Head of caudate nucleus (tissue), 42 donors: ENCODE results near the gene ILDR2.

ENCODE experiments used
- DNase-seq, 42 donors: peaks; one replicate each; pipeline versions ENCODE4 v3.0.0 to v3.0.0-alpha.2; 2020 to 2021; ENCODE audit warnings: mixed read lengths in 7 of 42
- intact Hi-C: fragments of 100-400 bp; cut with DNase I; formaldehyde crosslinking; loops from one replicate; pipeline ENCODE4 v1.15.0; 2022

Gene ILDR2

GRCh38 chr1:166933140-166933539 is 42.2 kb downstream of the ILDR2 start:
- no peak for DNase-seq
- intact Hi-C loops = no loop called here

GRCh38 chr1:166929911-166930310 is 45.4 kb downstream of the ILDR2 start:
- no peak for DNase-seq
- intact Hi-C loops = no loop called here

- intact Hi-C loops = no loop called here
Measured at GRCh38 chr1:166927701-166928100, 47.6 kb downstream of the ILDR2 start.

GRCh38 chr1:166925810-166926478 is 49.4 kb downstream of the ILDR2 start:
- DNase-seq = no peak
- intact Hi-C loops = no loop called here

More at GRCh38 chr1:166927701-166928100, 47.6 kb downstream of the ILDR2 start:
- no peak for DNase-seq

- intact Hi-C loops = no loop called here
- DNase-seq = no peak
Measured at GRCh38 chr1:166924823-166925541, 50.4 kb downstream of the ILDR2 start.

- DNase-seq = peak in 3 of 42 donors; percentile 4 to 27 (median 9)
- intact Hi-C loops = no loop called here
Measured at GRCh38 chr1:166920561-166921475, 54.5 kb downstream of the ILDR2 start.

GRCh38 chr1:166918956-166919316 is 56.4 kb downstream of the ILDR2 start:
- intact Hi-C loops = no loop called here
- no peak for DNase-seq

GRCh38 chr1:166918088-166918955 is 57.0 kb downstream of the ILDR2 start:
- DNase-seq = no peak
- intact Hi-C loops = no loop called here

GRCh38 chr1:166915941-166916340 is 59.4 kb downstream of the ILDR2 start:
- no peak for DNase-seq
- intact Hi-C loops = no loop called here

GRCh38 chr1:166915042-166915441 is 60.3 kb downstream of the ILDR2 start:
- intact Hi-C loops = no loop called here
- no peak for DNase-seq

GRCh38 chr1:166914111-166914510 is 61.2 kb downstream of the ILDR2 start:
- intact Hi-C loops = no loop called here

GRCh38 chr1:166911624-166912023 is 63.7 kb downstream of the ILDR2 start:
- DNase-seq = no peak
- intact Hi-C loops = loop anchor here (2.0 kb wide), 1 partner anchor 147 kb away; no protein-coding TSS in a partner anchor

More at GRCh38 chr1:166914111-166914510, 61.2 kb downstream of the ILDR2 start:
- no peak for DNase-seq

GRCh38 chr1:166910396-166910994 is 64.8 kb downstream of the ILDR2 start:
- DNase-seq = peak; percentile 42 to 92 (median 80)
- intact Hi-C loops = loop anchor here (2.0 kb wide), 1 partner anchor 148 kb away; no protein-coding TSS in a partner anchor

GRCh38 chr1:166908942-166909341 is 66.4 kb downstream of the ILDR2 start:
- intact Hi-C loops = no loop called here
- DNase-seq = no peak

GRCh38 chr1:166907763-166908162 is 67.6 kb downstream of the ILDR2 start:
- intact Hi-C loops = no loop called here
- DNase-seq = no peak

GRCh38 chr1:166907051-166907450 is 68.3 kb downstream of the ILDR2 start:
- intact Hi-C loops = no loop called here
- no peak for DNase-seq

- intact Hi-C loops = no loop called here
- no peak for DNase-seq
Measured at GRCh38 chr1:166906647-166907046, 68.7 kb downstream of the ILDR2 start.

GRCh38 chr1:166905900-166906299 is 69.4 kb downstream of the ILDR2 start:
- intact Hi-C loops = no loop called here
- peak in 1 of 42 donors; percentile 6 for DNase-seq
